H4 (cell line): ENCODE data around the gene ANKMY1. TPM values are rescaled to one million over a fixed set of nuclear protein-coding genes. Genes with fewer than 3 reads are reported as not detected.

Experiments
- DNase-seq: peaks from one replicate; pipeline ENCODE4 v3.0.0-alpha.2; 2015; ENCODE audit warnings: low spot score
- total RNA-seq: library from RNA; depleted of rRNA; stranded (reverse); fragments of >200 nt; shearing (Covaris generic); gene quantifications from 2 replicates; pipeline ENCODE4 v1.2.3, GENCODE V29; 2014

Gene ANKMY1
- total RNA-seq, 1 experiment from 2014 or later: 12.7 TPM

- no peak for DNase-seq
Observed at GRCh38 chr2:240449764-240450531, 107.8 kb downstream of the ANKMY1 start.

- DNase-seq: no peak
Observed at GRCh38 chr2:240448387-240449274, 109.2 kb downstream of the ANKMY1 start.

- no peak for DNase-seq
Observed at GRCh38 chr2:240447934-240448333, 109.9 kb downstream of the ANKMY1 start.

GRCh38 chr2:240447331-240447730 is 110.5 kb downstream of the ANKMY1 start:
- no peak for DNase-seq

DNA sequence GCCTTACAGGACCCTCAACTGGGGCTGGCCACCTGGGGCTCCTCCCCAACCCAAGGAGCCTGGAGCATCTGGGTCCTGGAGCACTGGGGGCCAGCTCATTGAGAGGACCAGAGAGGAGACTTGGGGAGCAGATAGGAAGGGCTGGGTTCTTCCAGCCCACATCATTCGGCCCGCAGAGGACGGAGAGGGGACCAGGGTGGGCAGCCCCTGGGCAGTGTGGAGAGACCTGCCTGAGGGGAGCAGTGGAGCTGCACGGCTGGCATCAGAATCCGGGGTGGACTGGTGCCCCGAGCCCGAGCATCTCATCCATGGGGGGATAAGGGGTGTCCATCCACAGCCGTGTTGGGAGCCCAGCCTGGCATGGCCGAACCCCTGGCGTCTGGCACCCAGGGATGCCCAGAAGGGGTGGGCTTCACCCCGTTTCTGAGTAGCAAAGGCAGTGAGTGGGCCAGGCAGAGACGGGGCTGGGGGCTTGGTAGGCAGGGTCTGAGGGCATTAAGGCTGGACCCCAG is 111.1 kb downstream of the ANKMY1 start:
- no peak for DNase-seq

- DNase-seq: no peak
Observed at GRCh38 chr2:240445961-240446663, 111.7 kb downstream of the ANKMY1 start.

DNA sequence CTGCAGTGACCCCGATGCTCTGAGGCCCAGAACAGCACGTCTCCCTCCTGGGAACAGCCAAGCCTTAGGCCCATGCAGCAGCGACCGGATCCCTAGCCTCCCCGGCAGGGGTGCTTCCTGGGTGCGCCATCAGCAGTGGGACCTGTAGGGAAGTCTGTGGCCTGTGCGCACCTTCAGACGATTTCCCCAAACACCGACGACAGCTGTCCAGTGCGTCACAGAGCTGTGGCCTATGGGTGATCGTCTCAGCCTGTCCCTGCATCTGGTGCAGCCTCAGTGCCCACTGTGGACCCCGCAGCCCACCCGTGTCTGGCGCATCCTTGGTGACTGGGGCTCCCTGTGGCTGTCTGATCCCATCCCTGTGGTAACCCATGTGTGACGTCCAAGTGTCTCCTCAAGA is 113.3 kb downstream of the ANKMY1 start:
- DNase-seq: no peak

DNA sequence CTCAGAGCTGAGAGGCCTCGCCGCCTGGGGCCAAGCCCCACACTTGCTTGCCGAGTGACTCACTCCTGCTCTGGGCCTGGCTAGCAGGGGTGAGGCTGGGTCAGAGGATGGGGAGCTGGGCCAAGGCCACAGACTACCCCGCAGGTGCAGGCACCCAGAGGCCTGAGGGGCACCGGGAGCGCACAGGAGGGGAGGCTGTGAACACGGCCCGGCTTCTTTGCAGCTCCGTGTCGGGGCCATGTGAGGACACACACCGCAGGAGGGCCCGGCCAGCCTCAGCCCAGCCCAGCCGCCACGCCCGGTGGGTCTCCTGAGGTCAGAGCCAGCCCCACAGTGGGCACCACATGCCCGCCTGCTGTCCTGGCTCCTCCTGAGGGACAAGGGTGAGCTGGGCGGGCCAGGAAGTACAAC is 113.9 kb downstream of the ANKMY1 start:
- no peak for DNase-seq

DNA sequence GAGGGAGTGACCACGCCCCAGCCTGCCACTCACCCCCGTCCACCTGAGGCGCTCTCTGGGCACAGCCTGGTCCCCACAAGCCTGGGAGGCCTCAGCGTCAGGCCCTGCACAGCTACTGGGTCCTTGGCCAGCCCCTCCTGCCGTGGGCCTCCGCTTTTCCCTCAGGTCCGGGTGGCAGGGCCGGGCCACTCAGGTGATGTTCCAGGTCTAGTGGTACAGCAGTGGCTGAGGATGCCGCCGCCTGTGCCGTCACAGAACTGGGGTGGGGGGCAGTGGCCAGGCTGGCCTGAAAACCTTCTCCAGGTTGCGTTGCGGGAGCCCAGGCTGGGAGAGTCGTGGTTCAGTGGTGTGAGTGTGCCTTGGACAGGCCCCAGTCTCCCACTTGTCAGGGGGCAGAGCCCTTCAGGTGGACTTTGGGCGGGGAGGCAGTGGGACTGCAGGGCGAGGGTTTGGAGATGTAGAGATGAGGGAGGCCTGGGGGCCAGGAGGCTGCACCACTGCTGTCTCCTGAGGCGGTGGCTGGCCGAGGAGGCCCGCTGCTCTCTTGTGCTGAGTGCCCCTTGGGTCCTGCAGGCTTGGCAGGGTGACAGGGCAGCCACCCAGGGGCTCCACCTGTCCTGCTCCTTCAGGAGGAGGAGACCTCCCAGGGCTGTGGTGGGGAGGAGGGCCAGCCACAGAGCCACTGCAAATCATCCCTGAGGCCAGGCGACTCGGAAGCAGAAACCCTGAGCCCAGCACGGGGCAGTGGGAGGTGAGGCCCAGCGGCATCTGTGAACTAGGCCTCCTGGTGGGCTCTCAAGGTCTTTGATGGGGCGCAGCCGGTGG is 114.7 kb downstream of the ANKMY1 start:
- no peak for DNase-seq

GRCh38 chr2:240441993-240442411 is 115.8 kb downstream of the ANKMY1 start:
- DNase-seq: no peak

DNA sequence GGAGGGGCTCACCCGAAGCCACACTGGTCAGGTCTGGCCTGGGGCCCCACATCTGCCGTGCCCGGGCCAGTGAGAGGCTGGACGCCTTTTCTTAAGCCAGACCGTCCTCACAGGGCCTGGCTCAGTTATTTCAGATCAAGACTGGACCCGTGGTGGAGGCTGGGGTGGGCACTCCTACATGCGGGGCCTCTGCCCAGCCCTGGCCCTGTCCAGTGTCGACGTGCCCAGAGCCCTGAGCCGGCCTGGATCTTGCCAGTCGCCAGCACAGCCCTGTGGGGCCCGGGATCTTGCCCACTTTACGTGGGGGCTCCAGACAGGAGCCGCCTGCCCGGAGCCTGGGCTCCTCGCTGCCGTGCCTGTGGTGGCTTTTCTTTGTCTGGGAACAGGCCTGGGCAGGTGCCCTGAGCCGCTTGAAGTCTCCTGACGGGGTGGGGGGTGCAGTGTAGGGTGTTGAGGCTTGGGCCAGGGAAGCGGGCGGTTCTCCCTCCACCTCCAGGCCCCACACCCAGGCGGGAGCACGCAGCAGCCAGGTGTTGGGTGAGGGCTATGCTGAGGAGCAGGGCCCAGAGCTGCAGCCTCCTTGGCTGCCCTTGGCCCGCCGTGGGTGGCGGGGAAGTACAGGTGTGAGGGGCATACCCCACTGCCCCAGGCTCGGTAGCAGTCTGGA is 116.3 kb downstream of the ANKMY1 start:
- DNase-seq: no peak

DNA sequence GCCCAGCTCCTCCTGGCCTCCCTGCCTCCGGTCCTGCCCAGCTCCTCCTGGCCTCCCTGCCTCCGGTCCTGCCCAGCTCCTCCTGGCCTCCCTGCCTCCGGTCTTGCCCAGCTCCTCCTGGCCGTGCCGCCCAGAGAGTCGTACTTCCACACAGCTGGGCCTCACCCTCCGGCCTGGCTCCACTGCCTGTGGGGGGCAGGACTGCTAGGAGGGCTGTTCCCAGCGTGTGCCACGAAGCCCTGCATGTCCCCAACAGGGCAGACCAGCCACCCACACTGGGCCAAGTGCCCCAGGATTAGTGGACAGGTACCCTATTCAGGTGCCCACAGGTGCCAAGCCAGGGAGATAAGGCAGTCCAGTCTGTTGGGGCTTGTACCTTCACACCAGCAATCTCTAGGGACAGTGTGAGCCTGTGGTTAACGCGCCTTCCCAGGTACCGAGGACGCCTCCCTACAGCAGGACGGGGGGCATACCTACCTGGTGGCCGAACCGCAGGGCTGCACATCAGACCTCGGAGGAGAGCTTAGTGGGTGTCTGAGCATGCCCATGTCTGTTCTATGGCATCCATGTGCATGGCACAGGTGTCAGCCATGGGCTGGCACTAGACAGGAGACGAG is 117.0 kb downstream of the ANKMY1 start:
- no peak for DNase-seq

GRCh38 chr2:240440251-240440650 is 117.5 kb downstream of the ANKMY1 start:
- DNase-seq: no peak

GRCh38 chr2:240439698-240440151 is 118.1 kb downstream of the ANKMY1 start:
- no peak for DNase-seq

DNA sequence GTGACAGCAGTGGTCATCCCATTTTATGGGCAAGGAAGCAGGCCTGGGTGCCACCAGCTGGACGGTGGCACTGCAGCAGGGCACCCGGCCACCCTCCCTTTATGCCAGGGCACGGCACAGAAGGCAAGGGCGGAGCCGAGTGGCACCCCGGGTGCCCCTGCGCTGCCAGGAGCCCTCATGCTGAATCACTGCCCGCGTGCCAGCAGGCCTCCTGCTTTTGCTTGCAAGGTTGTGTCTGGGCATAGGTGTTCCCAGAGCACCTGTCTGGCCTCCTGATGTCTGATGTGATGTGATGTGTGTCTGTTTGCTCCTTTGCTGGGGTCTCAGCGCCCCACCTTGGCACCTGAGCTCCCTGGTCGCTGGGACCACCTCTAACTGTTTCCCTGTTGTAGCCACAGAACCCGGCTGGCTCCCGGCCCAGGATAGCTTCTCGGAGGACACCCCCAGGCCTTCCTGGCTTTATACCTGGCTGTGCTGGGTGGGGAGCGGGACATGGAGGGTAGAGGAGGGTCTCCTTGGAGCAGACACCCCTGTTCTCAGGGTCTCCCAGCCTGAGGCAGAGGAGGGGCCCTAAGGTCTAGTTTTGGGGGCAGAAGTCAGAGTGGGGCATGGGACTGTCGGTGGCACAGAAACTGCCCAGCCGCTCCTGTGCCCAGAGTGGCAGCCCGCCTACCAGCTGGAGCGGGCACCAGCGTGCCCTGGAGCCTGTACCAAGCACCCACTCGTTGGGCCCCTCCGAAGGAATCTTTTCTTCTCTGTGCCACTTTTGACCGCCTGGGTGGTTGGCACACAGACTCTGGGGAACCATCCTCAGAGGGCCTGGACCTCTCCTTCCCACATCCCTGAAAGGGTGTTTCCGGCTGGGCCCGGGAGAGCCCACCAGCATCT is 118.7 kb downstream of the ANKMY1 start:
- no peak for DNase-seq

DNA sequence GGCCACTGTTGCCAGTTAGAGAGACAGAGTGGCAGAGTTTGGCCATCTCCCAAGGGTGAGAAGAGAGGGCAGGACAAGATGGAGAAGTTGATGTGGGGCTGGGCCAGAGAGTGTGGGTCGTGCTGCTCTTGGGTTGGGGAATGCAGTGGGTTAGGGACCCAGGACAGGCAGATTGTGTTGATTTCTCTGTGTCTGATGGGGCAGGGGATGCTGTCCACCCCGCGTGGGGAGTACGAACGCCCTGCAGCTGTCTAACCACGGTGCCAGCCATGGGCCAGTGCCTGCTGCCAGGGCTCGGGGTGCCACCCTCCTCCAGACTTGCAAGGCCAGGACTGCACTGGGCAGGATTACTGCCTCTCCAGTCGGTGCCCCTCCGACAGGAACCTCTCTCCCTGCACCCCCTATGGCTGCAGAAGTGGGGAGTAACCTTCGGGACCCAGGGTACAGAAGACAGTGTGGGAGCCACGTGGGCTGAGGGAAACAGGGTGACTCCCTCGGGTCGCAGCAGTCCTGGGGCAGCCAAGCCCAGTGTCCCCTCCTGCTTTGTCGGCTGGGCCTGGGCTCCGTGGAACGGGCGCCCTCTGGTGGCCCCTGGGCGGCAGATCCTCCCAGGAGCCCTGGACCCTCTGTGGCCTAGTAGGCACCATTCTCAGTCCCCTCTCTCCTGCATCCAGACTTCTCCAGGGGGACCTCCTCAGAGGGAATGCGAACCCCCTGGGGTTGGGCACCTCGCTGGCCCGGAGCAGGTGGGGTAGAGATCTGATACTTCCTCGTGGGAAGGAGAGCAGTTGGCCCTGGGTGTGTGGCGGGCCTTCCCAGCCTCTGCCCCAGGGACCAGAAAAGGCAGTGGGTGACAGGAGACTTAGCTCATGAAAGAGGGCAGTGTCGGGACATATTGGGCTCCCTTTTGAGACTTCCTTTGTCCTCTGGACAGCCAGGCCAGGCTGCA is 119.7 kb downstream of the ANKMY1 start:
- DNase-seq: peak; percentile 43

DNA sequence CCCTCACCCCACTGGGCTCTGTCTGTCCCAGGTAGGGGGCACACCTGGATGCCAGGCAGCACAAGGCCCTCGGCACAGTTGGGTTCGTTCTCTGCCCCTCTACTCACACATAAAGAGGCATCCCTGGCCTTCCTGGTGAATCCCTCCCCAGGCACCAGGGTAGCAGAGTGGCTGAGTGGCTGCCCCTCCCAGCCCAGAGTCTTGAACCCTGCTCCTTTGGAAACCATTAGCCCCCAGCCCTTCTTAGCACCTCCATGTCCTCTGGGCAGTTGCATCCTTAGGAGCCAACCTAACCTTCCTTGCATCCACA is 120.3 kb downstream of the ANKMY1 start:
- no peak for DNase-seq
